Hepatic stellate cell (primary cell): ENCODE data around the gene ATRNL1.
"Not testable (repeated sequence)": the region's sequence is repeated elsewhere in the genome, so short reads cannot be mapped to it uniquely, and the experiment has no call there.

Experiments used
- DNase-seq: peaks from one replicate; pipeline ENCODE4 v3.0.0; 2011; ENCODE audit warnings: low spot score

The ATRNL1 gene

DNA sequence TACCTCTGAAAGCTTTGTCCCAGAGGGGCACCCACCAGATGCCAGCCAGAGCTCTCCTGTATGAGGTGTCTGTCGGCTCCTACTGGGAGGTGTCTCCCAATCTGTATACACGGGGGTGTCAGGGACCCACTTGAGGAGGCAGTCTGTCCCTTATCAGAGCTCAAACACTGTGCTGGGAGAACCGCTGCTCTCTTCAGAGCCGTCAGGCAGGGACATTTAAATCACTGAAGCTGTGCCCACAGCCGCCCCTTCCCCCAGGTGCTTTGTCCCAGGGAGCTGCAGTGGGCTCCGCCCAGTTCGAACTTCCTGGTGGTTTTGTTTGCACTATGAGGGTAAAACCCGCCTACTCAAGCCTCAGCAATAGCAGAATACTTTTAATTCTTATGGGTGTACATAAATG lies 665.3 kb downstream of the ATRNL1 start:
- DNase-seq = not testable (repeated sequence)

DNA sequence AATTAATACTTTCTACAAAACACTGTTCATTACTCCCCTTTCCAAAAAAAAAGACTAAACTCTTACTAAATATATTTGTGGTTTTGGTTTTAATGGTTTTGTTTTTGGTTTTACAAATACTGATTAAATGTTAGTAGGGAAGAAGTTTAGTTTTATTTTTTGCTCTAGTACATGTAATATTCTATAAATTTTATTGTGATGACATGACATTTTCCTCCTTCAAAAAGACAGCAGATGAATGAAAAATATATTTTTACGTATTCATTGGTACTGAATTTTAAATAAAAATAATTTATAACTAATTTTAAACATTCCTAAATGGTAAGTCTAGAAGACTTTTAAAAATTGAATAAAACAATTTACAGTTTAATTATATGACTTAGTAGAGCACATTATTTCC lies 667.0 kb downstream of the ATRNL1 start:
- no peak for DNase-seq

DNA sequence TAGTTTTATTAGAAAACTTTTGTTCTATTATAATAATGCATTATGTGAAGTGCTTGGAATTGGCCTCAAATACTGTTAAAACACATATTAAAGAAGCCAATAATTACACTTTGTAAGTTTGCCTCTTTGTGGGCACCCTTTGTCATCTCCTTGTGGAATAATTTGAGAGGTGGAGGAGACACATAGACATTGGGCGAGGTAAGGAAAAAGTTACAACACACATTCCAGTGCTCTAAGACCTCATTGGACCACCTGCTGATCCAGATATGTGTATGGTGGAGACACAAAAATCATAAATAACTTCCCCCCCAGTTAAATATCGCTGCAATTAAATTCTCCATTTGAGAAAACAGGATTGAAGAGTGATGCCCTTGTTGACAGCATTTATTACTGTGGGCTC lies 668.0 kb downstream of the ATRNL1 start:
- DNase-seq = no peak

DNA sequence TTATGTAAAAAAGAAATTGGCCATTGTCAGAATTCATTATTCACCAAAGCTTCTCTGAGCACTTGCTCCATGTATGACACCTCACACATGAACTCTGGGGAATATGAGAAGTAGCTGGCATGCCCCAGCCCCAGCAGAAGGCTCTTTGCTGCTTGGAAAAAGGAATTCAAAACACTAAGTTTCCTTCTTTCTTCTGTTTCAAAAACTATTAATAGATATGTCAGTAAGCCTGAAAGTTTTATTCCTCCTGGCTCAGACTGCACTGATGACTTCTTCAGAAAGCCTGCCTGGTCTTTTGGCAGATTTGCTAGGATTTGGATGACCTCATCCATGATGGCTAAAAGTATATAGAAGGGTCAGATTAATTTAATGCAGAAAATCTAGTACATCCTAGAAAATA lies 668.9 kb downstream of the ATRNL1 start:
- DNase-seq = no peak

DNA sequence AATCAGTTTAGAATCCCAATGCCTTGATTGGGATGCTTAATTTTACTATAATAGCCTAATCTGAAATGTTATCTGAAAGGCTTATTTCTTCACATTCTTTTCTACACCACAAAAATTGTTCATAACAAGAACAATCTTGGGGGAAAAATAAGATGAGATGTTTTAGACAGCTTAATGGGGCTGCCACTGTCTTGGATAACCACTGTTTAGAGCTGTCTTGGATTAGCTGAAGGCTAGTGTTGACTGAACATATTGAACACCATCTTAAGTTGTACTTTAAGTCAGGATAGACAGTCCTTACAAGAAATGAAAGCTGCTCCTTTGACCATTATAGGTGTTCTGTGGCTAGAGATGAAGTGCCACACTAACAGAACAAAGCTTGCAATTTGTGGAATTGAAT lies 678.6 kb downstream of the ATRNL1 start:
- no peak for DNase-seq

DNA sequence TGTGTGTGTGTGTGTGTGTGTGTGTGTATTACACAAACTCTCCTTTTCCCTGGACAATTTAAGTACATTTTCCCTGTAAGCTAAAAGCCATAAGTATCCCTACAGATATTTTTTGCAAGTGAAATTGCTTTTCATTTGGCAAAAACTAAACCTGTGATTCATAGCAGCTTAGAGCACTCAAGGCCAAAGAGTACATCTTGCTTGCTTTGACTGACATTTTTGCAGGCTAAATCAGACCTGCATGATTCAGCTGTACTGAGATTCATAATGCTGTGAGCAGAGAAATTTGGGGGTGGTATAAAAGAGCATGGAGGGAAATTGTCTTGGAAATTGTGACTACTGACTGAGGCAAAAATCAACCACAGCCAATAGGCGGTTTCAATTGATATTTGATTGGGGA lies 679.4 kb downstream of the ATRNL1 start:
- DNase-seq = peak; percentile 26

DNA sequence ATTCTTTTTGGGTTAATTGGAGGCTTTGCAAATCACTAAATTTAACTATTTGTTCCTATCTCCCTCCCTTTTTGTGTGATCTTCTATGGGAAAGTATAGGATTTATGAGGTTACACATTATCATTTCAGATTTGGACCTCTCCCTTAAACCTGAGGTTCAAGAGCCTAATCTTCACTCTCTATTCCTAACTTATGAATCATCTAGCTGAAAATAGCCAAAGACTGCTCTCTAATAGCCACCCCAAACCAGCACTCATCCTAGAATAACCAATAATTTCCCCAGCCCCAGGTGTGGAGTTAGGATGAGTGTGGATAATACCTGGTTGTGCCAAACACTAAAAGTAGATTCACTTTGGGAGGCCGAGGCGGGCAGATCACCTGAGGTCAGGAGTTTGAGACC lies 680.7 kb downstream of the ATRNL1 start:
- peak; percentile 6 for DNase-seq

DNA sequence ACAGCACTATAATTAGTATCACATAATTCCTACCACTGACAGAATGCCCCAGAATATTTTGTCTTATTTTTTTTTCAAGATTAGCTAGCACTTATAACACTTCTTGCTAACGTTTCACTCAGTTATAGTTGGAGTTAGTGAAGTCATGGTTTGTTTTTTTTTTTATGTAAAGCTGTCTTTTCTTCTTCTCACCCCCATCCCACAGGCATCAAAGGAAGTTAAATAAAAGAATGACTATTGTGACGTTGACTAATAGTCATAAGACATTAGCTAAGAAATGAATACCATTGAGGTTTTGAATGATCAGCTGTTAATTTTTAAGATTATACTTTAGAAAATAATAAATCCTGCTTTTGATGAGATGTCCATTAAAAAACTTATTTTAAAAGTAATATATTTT lies 681.6 kb downstream of the ATRNL1 start:
- DNase-seq = no peak

DNA sequence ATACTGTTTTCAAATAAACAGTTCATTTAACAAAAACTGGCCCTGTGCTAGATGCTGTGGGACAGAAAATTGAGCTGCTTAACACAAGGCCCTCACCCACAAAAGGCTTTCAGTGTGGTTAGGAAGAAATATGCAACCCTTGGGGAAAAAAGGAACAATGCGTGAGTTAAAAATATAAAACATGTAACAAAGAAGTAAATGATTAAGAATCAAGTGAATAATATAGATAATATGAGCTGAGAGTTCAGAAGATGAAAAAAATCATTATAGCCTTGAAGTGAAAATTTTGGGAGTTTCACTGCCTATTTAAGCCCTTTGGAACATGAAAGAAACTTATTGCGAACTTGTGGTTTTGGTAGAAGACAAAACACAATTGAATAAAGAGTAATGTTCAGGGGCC lies 684.5 kb downstream of the ATRNL1 start:
- DNase-seq = no peak

DNA sequence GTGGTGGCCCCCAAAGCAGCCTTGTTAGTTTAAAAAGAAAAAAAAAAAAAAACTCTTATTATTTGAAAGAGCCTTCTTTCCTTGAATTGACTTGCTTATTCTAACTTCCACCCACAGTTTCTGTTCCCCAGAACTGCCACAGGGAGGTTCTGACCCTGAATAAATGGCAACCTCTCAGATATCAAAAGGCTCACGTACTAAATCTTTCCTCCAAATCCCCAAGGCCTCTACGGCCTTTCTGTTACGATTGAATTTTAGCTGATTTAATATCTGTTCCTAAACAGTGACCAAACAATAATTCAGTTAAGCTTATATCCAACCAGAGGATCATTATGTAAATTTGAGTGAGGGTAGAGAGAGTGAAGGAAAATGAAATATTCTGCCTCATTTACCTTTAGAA lies 697.1 kb downstream of the ATRNL1 start:
- no peak for DNase-seq

DNA sequence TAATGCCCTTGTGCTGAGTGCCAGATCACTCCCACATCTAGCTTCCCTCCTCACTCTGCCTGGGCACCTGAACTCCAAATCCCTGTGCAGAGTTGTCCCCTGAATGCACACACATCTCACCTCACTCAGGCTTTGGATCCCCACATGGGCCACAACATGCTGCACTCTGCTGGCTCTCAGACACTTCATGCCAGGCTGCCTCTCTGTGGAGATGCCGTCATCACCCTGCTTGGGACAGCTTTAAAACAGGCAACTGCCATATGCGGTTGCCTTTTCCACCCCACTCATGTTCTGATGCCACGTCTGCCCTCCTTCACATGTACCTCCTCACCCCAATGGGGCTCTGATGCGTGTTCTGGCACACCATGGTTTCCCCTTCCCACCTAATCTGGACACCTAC lies 702.8 kb downstream of the ATRNL1 start:
- DNase-seq = no peak

DNA sequence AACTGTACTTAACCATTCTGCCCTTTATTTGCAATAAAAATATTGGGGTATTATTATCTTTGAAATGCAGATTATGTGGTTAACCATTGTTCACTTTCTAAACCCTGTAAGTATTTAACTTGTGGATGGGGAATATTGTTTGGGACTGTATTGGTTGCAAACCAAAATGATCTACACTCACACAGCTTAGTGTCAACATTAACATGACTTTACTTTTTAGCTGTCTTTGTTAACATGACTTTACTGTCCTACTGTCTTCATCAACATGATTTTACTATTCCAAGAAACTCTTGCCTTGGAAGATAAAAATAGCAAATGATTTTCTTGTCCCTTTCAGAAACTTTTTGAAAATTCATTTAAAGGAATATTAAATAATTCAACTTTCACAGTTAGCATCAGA lies 708.3 kb downstream of the ATRNL1 start:
- no peak for DNase-seq

DNA sequence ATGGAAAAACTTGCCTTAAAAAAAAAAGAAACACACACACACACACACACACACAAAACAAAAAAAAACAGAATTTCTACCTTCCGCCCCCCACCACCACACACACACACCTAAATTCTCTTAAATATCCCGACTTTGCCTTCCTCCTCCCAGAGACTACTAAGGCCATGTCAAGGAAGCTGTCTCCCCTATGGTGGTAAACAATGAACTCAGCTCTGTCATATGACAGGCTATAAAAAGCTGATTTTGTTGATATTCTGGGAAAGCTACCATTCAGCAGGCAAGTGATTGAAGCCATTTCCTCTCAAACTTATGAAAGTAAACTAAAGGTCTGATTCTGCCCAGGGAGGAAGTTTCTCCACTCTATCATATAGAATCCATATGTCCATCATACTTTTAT lies 708.8 kb downstream of the ATRNL1 start:
- DNase-seq = no peak

DNA sequence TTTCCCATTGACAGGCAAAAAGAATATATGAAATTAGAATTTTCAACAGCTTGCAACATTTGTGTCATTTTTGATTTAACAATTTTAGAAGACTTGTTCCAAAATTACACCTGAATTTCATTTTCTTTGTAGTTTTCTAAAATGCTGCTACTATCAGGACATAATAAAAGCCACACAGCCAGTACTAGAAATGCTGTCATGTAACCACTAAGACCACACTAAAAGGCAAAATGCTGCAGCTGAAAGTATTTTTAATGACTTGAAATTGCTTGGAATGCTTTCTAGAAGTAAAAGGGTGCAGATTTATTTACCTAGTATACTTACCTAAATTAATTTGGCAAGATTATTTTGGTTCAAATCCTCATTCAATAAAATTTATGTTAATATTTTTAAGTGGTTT lies 709.7 kb downstream of the ATRNL1 start:
- no peak for DNase-seq

DNA sequence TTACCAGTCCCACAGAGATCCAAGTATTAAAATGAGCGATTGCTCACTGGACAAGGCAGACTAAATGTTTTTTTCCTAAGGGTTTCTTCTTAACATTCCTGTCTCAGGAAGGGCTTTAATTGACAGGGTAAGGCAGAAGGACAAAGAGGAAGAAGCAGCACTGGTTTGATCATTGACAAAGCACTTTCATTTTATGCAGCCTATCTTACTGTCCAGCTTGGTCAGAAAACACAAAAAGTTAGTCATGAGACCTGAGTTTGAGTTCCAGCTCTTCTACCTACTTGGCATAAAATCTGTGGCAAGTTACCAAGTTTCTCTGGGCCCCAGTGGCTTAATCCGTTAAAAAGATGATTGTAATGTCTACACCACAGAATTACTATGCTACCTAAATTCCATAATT lies 721.4 kb downstream of the ATRNL1 start:
- no peak for DNase-seq

DNA sequence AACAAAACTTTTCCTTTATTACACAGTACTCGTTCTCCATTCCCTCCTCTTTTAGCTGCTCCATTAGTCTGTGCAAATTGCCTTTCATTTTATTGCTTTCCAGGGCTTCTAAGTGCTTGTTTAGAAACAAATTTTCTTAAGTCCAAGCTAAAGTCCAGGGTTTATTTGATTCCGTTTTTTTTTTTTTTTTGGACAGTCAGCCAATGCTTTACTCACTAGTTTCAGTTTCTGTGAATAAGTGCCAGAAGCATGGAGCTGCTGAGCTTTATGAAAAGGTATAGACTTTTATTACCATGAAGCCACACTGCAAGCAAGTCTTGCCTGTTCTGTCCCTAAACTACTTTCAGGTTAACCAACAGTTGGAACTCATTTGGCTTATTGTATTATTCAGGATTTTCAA lies 724.8 kb downstream of the ATRNL1 start:
- no peak for DNase-seq

DNA sequence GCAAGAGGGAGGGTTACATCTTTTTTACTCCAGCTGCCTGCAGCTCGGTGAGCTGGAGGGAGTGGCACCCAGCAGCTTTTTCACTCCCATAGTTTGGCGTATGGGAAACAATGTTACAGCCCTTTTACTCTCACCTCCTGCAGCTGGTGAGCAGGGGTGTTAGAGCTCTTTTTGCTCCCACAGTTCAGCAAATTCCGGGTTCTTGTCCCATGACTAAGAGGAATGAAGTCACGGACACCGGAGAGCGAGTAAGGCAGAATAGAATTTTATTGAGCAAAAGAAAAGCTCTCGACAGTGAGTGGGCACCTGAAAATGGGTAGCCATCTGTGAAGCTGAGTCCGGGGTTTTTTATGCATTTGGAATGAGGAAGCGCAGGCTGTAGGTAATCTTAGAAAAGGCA lies 733.2 kb downstream of the ATRNL1 start:
- no peak for DNase-seq

DNA sequence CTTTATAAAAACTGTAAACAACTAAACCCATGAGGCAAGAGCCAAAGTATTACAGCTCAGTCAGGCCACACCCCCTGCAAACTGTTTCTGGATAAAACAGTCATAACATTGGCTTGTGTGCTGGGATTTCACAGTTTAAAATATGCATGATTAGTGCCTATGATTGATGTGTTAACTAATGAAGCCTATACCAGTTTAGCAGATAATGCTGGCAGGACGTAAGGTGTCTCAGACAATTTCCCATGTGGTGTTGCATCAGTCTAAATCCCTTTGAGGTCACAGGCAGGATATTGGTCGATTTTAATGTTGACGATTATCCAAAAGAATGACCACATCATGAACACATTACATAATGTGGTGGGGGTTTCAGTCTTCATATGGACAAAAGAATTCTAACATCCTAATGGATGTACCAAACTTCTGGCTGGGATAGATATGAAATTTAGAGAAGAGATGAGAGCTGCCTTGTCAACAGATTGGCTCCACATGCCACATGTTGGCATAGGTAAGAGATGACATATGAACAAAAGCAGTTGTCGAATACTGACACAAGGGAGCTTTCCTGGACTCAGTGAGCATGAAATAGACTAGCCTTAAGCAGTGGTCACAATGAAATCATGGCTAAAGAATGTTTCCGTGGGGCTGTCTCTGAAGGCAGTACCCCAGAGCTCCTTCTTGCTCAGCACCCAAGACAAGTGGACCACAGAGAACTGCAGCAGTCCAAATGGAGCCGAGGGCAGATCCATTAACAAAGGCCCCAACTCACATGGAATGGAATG lies 734.3 kb downstream of the ATRNL1 start:
- no peak for DNase-seq

DNA sequence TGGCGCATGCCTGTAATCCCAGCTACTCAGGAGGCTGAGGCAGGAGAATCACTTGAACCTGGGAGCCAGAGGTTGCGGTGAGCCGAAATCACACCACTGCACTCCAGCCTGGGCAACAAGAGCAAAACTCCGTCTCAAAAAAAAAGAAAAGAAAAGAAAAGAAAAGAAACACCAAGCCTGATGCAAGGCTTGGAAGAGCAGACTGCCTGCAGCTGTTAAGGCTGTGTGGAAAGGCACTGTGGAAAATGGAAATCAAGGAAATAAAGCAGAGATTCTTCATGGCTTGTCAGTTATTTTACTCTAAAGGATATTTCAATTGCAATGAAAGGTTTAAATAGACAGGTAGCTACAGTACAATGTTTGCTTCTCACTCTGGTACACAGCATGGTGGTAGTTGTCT lies 735.0 kb downstream of the ATRNL1 start:
- not testable (repeated sequence) for DNase-seq

DNA sequence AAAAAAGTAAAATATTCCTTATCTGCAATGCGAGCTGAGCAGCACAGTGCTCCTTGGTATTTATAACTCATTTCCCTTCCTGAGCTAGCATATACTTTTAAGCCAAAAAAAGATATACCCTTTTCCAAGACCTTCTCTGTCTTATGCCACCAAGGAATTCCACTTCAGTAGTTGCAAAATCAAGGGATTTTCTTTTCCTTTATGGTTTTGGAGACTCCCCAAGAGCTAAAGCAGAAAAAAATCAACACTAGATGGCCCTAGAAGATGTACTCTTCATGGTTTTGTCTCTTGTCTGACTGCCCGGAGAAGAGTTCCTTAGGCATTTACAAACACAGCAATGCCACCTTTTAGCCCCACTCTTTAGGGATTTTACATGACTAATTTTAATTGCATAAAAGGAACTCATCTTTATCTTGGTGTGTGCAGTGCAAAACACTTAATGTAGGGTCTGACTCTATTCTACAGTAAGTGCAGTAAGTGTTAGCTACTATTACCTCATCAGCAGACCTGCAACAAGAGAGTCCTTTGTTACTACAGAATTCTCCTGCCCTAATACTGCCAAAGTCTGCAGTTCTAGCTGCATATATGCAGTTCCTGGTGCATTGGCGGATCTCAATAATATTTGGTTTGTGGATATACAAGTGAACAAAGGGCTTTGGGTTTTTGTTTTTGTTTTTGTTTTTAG lies 736.5 kb downstream of the ATRNL1 start:
- no peak for DNase-seq

DNA sequence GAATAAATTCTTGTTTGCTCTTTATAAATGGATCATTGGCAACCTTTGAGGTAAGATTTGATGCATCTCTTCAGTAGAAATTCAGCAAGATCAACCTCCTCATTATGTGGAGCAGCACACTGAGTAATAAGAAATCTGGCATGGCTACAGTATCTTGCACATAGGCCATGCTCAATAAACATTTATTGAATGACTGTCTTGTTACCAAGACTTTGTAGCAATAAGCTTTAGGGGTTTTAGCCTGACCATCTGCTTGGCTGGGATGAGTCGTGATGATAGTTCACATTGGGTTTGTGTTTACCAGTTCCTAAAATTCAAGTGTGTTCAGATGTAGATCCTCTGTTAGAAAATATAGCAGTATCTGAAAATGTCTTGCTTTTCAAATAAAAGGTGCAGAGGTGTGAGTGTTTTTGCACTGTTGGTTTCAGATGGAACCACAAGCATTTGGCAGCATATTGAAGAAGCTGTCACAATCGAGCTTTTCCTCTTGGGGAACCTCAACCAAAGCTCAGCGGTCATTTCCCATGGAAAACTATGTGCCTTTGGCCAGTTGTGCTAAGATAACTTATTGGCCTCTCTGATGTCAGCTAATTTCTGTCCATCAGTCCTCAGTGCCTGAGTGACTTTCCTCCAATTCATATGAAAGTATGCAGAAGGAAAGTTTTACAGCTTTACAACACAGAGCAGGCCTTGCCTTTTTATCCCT lies 737.3 kb downstream of the ATRNL1 start:
- DNase-seq = no peak

DNA sequence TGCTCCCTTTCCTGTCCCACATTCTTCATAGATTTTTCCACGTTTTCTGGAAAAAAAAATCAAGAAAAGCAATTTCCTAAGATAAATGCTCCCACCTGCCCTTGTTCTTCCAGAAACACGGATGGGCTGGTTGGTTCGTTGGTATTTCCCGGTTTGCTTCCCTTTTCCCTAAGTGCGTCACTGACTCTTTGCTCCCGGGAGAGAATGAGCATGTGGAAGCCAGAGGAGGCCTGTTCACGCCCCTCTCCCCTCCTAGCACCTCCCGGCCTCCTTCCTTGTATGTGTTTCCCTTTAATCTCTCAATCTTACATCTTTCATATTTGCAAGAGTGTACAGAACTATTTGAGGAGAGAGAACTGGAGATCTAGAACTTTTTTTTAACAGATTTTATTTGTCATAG lies 737.9 kb downstream of the ATRNL1 start:
- DNase-seq = no peak

DNA sequence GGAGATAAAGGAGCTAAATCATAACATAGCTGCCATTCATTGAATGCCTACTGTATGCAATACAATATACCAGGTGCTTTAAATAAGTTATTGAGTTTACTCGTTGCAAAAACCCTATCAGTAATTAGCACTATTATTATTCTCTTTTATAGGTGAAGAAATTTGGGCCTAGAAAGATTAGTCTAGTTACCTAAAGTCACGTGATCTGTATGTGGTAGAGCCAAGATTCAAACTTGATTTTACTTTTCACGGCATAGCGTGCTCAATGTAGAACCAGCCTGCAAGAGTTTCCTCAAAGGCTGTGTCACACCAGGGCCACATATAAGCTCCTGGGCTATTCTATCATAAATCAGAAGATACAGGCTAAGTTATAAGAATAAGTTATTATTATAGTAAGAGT lies 740.0 kb downstream of the ATRNL1 start:
- DNase-seq = no peak
